ENCODE measurements around the gene CIRBP. TPM values are rescaled to one million over a fixed set of nuclear protein-coding genes. Genes with fewer than 3 reads are reported as not detected.
"Not testable (repeated sequence)": the region's sequence is repeated elsewhere in the genome, so short reads cannot be mapped to it uniquely, and the experiment has no call there.

The CIRBP gene
- total RNA-seq, 1 donor from 2014 or later, result 184 TPM

DNA sequence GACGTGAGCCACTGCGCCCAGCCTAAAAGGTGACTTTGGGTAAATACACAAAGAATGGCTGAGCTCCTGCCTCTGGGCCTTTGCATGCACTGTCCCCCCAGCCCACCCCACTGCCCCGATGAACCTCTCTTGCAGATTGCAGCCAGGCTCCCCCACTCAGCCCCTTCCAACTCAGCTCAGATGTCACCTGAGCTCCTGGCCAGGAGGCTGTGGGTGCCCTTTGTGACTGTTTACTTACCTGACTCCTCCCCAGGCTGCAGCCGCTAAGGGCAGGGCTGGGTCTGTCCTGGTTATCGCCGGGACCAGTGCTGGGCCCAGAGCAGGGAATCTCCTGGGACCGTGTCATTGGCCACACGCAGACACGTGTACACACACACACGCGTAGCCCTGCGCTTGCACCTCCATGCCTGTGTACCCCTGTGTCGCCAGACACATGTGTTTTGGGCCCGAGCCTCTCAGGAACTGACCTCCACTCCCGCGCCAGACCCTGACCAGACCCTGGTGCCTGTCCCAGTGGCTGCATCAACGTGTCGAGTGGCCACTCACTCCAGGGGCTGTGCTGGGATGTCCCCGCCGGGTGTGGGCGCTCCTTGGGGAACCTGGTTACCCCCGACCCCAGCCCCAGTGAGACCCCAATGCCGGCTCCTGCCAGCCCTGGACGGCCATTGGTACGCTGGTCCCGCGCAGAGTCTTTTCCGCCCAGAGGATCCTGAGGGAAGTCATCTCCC is 35.2 kb downstream of the CIRBP start:
- no peak for FAIRE-seq
- Mint-ChIP-seq H3K27me3 (ENCODE audit: low read depth, unreplicated experiment) (peaks cover 2% of the 10 kb centered on the region), H3K27ac (ENCODE audit: unreplicated experiment) (no peak overlapping the region), H3K9me3 (ENCODE audit: unreplicated experiment) (no peaks in the 10 kb centered on the region), H3K4me1 (ENCODE audit: low read depth, unreplicated experiment) (no peaks in the 10 kb centered on the region), H3K36me3 (ENCODE audit: low read depth, unreplicated experiment) (no peaks in the 10 kb centered on the region), H3K4me3 (ENCODE audit: unreplicated experiment) (no peak overlapping the region)
- Histone ChIP-seq H3K36me3 (ENCODE audit: insufficient read depth, low read length) (no peaks in the 10 kb centered on the region), H3K9me3 (ENCODE audit: insufficient read depth, low read depth, low read length) (no peaks in the 10 kb centered on the region), H3K27me3 (ENCODE audit: insufficient read depth, low read length) (peaks cover 4% of the 10 kb centered on the region), H3K4me1 (ENCODE audit: insufficient read depth, low read length) (no peaks in the 10 kb centered on the region), H3K79me2 (ENCODE audit: insufficient read depth, low read length) (no peaks in the 10 kb centered on the region), H3K9ac (ENCODE audit: low read length) (no peak overlapping the region), H3K4me2 (ENCODE audit: low read length) (no peak overlapping the region), H3K27ac (ENCODE audit: low read depth, low read length) (no peak overlapping the region), H3K4me3 (ENCODE audit: insufficient read depth, low read depth, low read length) (no peak overlapping the region), H2AFZ (ENCODE audit: low read depth, low read length) (no peak overlapping the region), H4K20me1 (ENCODE audit: insufficient read depth, low read length) (no peaks in the 10 kb centered on the region)
- TF ChIP-seq CTCF (IDR thresholded peaks at IDR 0.05; ENCODE audit: insufficient read depth, low read depth, low read length) (no peak), EZH2 (IDR thresholded peaks at IDR 0.05; ENCODE audit: insufficient read depth, low read length) (no peak)
- DNase-seq (ENCODE audit: low read depth), result no peak

DNA sequence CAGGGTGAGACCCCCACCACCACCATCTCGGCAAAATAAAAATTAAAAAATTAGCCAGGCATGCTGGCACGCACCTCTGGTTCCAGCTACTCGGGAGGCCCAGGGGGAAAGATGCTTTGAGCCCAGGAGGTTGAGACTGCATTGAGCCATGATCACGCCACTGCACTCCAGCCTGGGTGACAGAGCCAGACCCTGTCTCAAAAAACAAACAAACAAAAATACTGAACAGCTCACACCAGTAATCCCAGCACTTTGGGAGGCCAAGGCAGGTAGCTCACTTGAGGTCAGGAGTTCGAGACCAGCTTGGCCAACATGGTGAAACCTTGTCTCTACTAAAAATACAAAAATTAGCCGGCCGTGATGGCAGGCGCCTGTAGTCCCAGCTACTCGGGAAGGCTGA is 36.2 kb downstream of the CIRBP start:
- FAIRE-seq; H3K4me1 Mint-ChIP-seq (ENCODE audit: low read depth, unreplicated experiment): not testable (repeated sequence)

GRCh38 chr19:1307320-1307719 is 38.2 kb downstream of the CIRBP start:
- Mint-ChIP-seq H3K4me1 (ENCODE audit: low read depth, unreplicated experiment) (no peaks in the 10 kb centered on the region), H3K36me3 (ENCODE audit: low read depth, unreplicated experiment) (no peaks in the 10 kb centered on the region), H3K27ac (ENCODE audit: unreplicated experiment) (no peak overlapping the region), H3K9me3 (ENCODE audit: unreplicated experiment) (no peaks in the 10 kb centered on the region), H3K27me3 (ENCODE audit: low read depth, unreplicated experiment) (peaks cover 2% of the 10 kb centered on the region), H3K4me3 (ENCODE audit: unreplicated experiment) (no peak overlapping the region)
- Histone ChIP-seq H4K20me1 (ENCODE audit: insufficient read depth, low read length) (no peaks in the 10 kb centered on the region), H3K4me2 (ENCODE audit: low read length) (no peak overlapping the region), H3K9ac (ENCODE audit: low read length) (no peak overlapping the region), H2AFZ (ENCODE audit: low read depth, low read length) (no peak overlapping the region), H3K36me3 (ENCODE audit: insufficient read depth, low read length) (no peaks in the 10 kb centered on the region), H3K9me3 (ENCODE audit: insufficient read depth, low read depth, low read length) (no peaks in the 10 kb centered on the region), H3K27me3 (ENCODE audit: insufficient read depth, low read length) (peaks cover 4% of the 10 kb centered on the region), H3K27ac (ENCODE audit: low read depth, low read length) (no peak overlapping the region), H3K79me2 (ENCODE audit: insufficient read depth, low read length) (no peaks in the 10 kb centered on the region), H3K4me3 (ENCODE audit: insufficient read depth, low read depth, low read length) (no peak overlapping the region), H3K4me1 (ENCODE audit: insufficient read depth, low read length) (no peaks in the 10 kb centered on the region)
- DNase-seq (ENCODE audit: low read depth) (no peak), FAIRE-seq (no peak)
- no peak for TF ChIP-seq EZH2 (IDR thresholded peaks at IDR 0.05; ENCODE audit: insufficient read depth, low read length)

More for the DNA sequence above, 36.2 kb downstream of the CIRBP start:
- DNase-seq (ENCODE audit: low read depth); H3K27ac ChIP-seq (ENCODE audit: low read depth, low read length); H3K4me3 ChIP-seq (ENCODE audit: insufficient read depth, low read depth, low read length); H3K27me3 Mint-ChIP-seq (ENCODE audit: low read depth, unreplicated experiment); H3K27ac Mint-ChIP-seq (ENCODE audit: unreplicated experiment); H3K9me3 ChIP-seq (ENCODE audit: insufficient read depth, low read depth, low read length); H2AFZ ChIP-seq (ENCODE audit: low read depth, low read length); H3K4me2 ChIP-seq (ENCODE audit: low read length); H3K79me2 ChIP-seq (ENCODE audit: insufficient read depth, low read length); H3K27me3 ChIP-seq (ENCODE audit: insufficient read depth, low read length); H3K36me3 ChIP-seq (ENCODE audit: insufficient read depth, low read length); H4K20me1 ChIP-seq (ENCODE audit: insufficient read depth, low read length); H3K9me3 Mint-ChIP-seq (ENCODE audit: unreplicated experiment); H3K36me3 Mint-ChIP-seq (ENCODE audit: low read depth, unreplicated experiment); H3K9ac ChIP-seq (ENCODE audit: low read length); H3K4me1 ChIP-seq (ENCODE audit: insufficient read depth, low read length); H3K4me3 Mint-ChIP-seq (ENCODE audit: unreplicated experiment): not testable (repeated sequence)

All from astrocyte (in vitro differentiated cells and primary cell).